ENCODE results near the gene SNX25. TPM values are rescaled to one million over a fixed set of nuclear protein-coding genes. Genes with fewer than 3 reads are reported as not detected.

Gene SNX25
- total RNA-seq, 2 donors from 2014 or later: 13.3 to 30.6 TPM

- TF ChIP-seq CTCF (IDR thresholded peaks at IDR 0.05): no peak
- intact Hi-C loops (cut with DNase I): no loop called here
- H3K27me3 ChIP-seq: no peaks in the 10 kb centered on the region
- H3K4me3 ChIP-seq: no peak overlapping the region
- no peak overlapping the region for H3K9ac ChIP-seq (ENCODE audit: low read depth in 2 of 2, low read length in 2 of 2)
- no peaks in the 10 kb centered on the region for H3K4me1 ChIP-seq
- H3K9me3 ChIP-seq: no peaks in the 10 kb centered on the region
- no peaks in the 10 kb centered on the region for H3K36me3 ChIP-seq
- no peak for DNase-seq
- H3K27ac ChIP-seq: no peak overlapping the region
Observed at GRCh38 chr4:185357211-185357610, 147.8 kb downstream of the SNX25 start.

GRCh38 chr4:185357733-185358440 is 148.5 kb downstream of the SNX25 start:
- Histone ChIP-seq H3K9me3 (no peaks in the 10 kb centered on the region), H3K27ac (no peak overlapping the region), H3K4me3 (no peak overlapping the region), H3K36me3 (no peaks in the 10 kb centered on the region), H3K9ac (ENCODE audit: low read depth in 2 of 2, low read length in 2 of 2) (no peak overlapping the region), H3K27me3 (no peaks in the 10 kb centered on the region), H3K4me1 (no peaks in the 10 kb centered on the region)
- intact Hi-C loops (cut with DNase I): no loop called here
- no peak for TF ChIP-seq CTCF (IDR thresholded peaks at IDR 0.05)
- DNase-seq: no peak

GRCh38 chr4:185358514-185358913 is 149.1 kb downstream of the SNX25 start:
- Histone ChIP-seq H3K4me1 (no peaks in the 10 kb centered on the region), H3K27ac (no peak overlapping the region), H3K27me3 (no peaks in the 10 kb centered on the region), H3K9me3 (no peaks in the 10 kb centered on the region), H3K9ac (ENCODE audit: low read depth in 2 of 2, low read length in 2 of 2) (no peak overlapping the region), H3K36me3 (no peaks in the 10 kb centered on the region), H3K4me3 (no peak overlapping the region)
- intact Hi-C loops (cut with DNase I): no loop called here
- no peak for DNase-seq
- no peak for TF ChIP-seq CTCF (IDR thresholded peaks at IDR 0.05)

GRCh38 chr4:185358959-185359358 is 149.6 kb downstream of the SNX25 start:
- DNase-seq: no peak
- TF ChIP-seq CTCF (IDR thresholded peaks at IDR 0.05): no peak
- no peaks in the 10 kb centered on the region for H3K36me3 ChIP-seq
- H3K27me3 ChIP-seq: no peaks in the 10 kb centered on the region
- H3K4me1 ChIP-seq: no peaks in the 10 kb centered on the region
- no peak overlapping the region for H3K9ac ChIP-seq (ENCODE audit: low read depth in 2 of 2, low read length in 2 of 2)
- no peak overlapping the region for H3K27ac ChIP-seq
- no peak overlapping the region for H3K4me3 ChIP-seq
- no peaks in the 10 kb centered on the region for H3K9me3 ChIP-seq
- intact Hi-C loops (cut with DNase I): no loop called here

GRCh38 chr4:185359767-185360446 is 150.5 kb downstream of the SNX25 start:
- no peaks in the 10 kb centered on the region for H3K4me1 ChIP-seq
- intact Hi-C loops (cut with DNase I): no loop called here
- H3K9me3 ChIP-seq: no peaks in the 10 kb centered on the region
- no peak overlapping the region for H3K27ac ChIP-seq
- no peak for TF ChIP-seq CTCF (IDR thresholded peaks at IDR 0.05)
- no peaks in the 10 kb centered on the region for H3K36me3 ChIP-seq
- no peak overlapping the region for H3K4me3 ChIP-seq
- no peak for DNase-seq
- no peaks in the 10 kb centered on the region for H3K27me3 ChIP-seq
- H3K9ac ChIP-seq (ENCODE audit: low read depth in 2 of 2, low read length in 2 of 2): no peak overlapping the region

All from colonic mucosa (tissue), 4 donors.